HG02763 (cell line): ENCODE data around the gene CDH13.

ENCODE experiments used
- ATAC-seq: cut with Tn5 transposase; IDR thresholded peaks from one replicate; pipeline ENCODE4 v1.9.1; 2021; ENCODE audit warnings: mild to moderate bottlenecking, moderate library complexity; ENCODE audit not compliant: unreplicated experiment

The CDH13 gene

GRCh38 chr16:83205896-83206295 lies 579.1 kb downstream of the CDH13 start:
- no peak for ATAC-seq

DNA sequence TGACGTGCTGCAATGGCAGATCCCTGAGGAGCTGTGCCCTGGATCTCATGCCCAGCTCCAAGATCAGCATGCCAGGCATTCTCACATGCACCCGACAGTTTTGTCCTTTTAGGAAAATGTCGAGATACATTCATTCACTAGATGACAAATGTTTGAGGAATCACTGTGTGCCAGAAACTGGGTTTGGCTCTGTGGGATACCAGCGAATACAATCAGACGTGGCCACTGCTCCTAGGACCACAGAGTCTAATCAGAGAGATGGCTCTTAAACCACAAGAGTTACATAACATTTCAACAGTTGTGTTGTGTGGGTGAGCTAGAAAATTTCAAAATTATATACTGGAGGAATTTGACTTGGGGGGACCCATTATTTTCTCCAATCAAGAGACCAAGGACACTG lies 579.7 kb downstream of the CDH13 start:
- ATAC-seq, result no peak

DNA sequence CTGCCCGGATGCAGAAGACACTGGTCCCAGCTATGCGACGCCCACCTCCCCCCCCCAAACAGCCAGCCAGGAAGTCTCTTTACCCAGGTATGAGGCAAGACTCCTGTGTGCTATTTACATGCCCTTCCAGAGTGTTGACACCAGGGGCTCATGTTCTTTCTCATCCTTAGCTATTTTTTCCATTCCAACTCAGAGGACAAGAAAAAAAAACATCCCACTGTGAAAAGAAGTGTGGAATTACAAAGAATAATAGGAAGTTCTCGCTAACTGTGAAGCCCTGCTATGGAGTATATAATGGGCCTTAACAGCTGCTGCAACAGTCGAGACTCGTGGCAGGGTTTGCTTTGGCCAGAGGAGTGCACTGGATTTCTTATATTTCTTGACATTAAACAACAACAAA lies 584.9 kb downstream of the CDH13 start:
- ATAC-seq, result no peak

- ATAC-seq, result no peak
Measured at GRCh38 chr16:83212301-83212841, 585.6 kb downstream of the CDH13 start.

DNA sequence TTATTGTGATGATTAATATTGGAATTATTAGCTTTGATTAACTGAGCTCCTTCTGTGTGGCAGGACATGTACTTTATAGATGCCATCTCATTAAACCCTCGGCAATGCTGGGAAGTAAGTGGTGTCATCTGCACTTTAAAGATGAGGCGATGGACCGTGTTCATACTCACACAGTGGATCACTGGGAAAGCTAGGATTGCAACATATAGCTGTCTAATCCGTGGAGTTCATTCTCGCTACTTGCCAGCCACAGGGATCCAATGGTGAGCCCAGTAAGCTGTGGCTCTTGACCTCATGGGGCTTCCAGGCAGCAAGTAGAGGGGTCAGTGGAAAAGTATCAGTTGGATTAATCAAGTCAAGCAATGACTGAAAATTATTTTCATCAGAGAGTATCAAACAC lies 587.9 kb downstream of the CDH13 start:
- no peak for ATAC-seq

DNA sequence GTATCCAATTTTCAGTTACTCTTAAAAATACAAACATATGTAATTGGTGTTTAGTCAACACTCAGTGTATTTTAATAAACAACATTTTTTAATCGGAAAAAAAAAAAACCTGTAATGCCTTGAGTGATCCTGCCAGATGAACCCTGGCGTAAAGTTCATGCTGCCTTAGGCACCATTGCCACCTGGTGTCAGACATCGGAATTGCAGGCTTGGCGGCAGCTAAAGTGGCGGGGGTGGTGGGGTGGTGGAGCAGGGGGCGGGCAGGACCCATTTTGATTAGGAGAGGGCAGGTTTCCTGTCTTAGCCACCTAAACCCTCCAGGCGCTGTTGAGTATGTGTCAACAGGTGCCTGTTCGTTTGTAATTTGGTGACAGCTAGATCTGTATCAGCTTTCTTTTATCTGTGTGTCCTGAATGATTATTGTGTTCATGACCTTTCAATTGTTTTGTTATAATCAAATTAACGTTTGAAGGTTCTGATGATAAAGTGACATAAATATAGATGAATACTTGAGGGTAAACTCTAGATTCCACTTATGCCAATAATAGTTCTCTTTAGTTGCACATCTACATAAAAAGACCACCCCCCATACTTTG lies 588.7 kb downstream of the CDH13 start:
- no peak for ATAC-seq

- ATAC-seq, result no peak
Measured at GRCh38 chr16:83219285-83219684, 592.5 kb downstream of the CDH13 start.

DNA sequence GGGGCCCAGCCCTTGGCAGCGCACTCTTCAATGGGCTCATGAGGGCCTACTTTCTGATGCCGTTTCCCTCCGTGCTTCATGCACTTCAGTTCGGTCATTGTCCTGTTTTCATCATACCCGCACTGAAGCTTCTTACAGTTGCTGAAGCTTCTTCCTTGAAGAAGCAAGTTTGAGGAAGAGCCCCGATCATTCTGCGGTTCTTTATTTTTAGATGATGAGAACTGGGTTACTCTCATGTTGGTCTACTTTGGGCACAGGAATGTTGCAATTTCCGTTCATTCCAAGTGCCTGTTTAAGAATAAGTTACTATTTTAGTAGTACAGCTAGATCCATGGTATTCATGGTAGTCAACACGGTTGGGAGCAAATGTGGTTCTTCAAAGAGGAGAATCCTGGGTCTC lies 593.3 kb downstream of the CDH13 start:
- ATAC-seq, result no peak

- no peak for ATAC-seq
Measured at GRCh38 chr16:83224642-83225041, 597.9 kb downstream of the CDH13 start.

DNA sequence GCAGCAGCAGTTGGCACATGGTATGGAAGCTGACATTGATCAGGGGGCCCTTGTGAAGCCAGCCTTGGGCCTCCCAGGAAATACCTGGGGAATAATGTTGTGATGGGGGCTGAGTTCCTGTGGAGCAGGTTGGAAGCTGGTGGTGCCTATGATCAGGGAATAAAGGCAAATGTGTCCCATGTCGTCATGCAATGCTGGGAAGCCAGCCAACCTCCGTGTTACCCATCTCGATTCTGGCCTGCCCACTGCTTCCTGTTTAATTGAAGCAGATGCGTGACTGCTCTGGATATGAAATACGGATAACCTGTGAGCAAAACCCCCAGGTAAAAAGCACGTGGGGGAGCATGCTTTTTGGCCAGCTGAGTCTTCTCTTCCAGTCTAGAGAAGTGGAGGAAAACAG lies 600.6 kb downstream of the CDH13 start:
- ATAC-seq, result no peak

- ATAC-seq, result no peak
Measured at GRCh38 chr16:83231729-83232128, 605.0 kb downstream of the CDH13 start.

DNA sequence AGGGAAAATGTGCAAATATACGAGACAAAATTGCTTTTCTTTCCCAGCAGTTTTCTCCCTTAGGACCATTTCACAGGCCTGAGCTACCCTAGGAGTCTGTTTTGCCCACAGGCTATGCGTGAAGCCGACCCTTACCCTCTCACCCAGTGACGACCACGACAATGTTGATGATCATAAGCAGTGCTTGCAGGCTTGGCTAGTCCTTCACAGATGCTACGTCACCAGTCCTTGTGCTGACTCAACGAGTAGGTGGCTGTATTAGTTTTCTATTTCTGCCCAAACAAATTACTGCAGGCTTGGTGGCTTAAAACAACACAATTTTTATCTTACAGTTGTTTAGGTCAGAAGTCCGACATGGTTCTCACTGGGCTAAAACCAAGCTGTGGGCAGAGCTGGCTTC lies 606.4 kb downstream of the CDH13 start:
- no peak for ATAC-seq

DNA sequence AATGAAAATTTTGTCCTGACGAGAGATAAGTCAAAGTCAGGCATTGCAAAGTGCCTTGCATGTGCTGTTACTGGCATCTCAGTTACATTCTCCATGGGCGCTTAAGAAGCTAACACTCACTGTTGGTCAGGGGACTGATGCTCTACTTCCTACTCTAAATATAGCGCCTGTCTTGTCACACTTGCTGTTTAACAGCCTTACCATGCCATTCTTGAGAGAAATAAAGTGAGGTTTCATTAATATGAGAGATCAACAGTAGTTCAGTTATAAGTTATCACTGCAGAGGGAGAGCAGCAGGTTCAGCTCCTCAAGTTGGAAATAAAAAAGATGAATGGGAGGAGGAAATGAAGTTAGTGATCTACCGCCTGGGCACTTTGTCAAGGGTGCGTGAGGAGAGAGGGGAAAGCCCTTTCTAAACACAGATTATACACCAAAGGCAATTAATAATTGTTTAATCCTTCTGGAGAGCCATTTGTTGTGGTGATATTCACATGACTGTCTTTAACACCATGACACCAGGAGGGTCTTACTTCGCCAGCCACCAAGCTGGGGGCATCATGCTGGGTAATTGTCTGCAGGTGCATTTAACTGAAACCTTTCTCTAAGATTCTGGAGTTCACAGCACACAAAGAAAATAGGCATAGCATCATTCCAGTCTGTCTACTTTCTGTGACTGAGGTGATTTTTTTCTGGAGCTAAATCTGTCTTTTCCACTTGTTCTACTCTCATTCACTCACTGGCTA lies 612.4 kb downstream of the CDH13 start:
- ATAC-seq, result no peak

DNA sequence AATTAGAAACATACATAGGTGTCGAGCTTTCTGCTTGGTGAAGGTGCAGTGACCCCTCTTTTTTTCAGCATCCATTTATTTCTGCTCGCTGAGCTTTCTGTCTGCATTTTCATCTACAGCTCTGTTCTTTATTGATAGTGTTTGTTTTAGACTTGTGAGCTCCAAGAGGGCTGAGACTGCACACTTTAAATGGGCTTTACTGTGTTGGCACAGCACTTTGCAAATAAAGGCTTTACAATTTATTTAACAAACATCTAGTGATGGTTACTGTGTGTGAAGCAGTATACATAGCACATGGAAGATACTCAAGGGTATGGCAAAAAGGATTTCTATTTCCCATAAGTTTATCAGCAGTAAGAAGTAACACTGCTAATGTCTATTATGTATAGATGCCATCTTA lies 617.3 kb downstream of the CDH13 start:
- ATAC-seq, result no peak

- ATAC-seq, result no peak
Measured at GRCh38 chr16:83245061-83245460, 618.3 kb downstream of the CDH13 start.

GRCh38 chr16:83247767-83248372 lies 621.1 kb downstream of the CDH13 start:
- no peak for ATAC-seq

DNA sequence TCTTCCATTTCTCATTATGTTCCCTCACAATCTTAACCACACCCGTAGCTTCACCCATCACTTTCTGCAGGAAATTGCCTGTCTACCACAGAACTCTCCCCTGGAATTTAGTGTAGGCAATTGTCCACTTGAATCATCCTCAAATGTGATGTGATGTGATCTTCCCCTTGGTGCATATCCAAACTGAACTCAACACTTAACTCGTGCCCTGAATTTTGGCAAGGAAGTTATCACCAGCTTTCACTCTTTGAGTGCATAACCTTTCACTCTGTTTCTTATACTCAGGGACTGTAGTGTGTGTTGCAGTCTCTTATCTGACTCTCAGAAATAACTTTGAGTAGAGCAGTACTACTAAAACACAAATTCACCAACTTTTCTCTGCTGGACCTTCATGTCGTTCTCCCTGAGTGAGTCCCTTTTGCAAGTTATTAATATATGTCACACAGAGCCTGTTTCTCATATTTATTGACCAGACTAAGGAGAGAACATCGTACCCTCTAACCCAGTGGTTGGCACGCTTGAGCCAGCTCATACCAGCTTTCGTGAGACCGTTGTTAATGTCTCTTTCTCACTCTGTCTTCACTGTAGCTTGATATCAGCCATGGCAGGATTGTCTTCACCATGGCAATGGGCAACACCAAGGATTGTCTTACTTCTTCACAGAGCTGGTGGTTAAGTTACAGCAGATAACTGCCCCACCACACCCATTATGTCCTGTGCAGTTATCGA lies 622.1 kb downstream of the CDH13 start:
- ATAC-seq, result no peak

DNA sequence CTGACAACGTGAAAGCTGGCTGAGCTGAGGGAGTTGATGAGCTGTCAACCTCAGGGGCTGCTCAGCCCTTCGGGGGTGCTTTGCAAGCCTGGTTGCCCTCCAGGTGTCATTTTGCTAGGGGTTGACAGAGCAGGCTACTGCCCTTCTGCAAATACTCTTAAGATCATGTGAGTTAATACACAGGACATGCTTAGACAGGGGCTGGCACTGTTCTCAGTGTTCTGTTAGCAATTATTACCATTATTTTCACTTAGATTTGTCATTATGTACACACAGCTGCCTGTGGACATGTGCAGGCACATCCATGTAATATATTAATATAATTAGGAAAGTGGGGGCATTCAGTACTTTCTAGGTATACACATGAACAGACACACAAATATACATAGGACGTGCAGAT lies 626.8 kb downstream of the CDH13 start:
- no peak for ATAC-seq

DNA sequence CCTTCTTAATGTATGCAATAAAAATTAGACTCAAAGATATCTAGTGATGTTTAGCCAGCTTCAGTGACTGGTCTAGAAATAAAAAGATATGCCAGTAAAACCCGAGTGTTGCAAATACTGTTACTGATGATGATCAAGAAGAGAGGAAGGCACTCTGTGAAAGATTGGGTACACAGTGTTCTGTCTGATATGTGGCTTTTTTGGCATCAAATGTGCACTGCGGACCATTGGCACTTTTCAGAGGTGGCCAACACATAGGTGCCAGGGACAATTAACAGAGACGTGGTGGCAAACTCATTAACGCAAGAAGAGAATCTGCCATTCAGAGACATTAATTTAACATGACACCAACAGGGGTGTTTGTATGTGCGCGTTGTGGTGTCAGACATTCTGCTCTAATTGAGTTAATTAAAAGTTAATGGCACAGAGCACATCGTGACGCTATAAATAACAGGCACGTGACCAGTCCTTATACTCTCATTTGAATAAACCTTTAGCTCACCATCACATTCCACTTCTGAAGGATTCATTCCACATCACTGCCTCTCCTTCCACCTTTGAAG lies 631.7 kb downstream of the CDH13 start:
- ATAC-seq, result no peak

DNA sequence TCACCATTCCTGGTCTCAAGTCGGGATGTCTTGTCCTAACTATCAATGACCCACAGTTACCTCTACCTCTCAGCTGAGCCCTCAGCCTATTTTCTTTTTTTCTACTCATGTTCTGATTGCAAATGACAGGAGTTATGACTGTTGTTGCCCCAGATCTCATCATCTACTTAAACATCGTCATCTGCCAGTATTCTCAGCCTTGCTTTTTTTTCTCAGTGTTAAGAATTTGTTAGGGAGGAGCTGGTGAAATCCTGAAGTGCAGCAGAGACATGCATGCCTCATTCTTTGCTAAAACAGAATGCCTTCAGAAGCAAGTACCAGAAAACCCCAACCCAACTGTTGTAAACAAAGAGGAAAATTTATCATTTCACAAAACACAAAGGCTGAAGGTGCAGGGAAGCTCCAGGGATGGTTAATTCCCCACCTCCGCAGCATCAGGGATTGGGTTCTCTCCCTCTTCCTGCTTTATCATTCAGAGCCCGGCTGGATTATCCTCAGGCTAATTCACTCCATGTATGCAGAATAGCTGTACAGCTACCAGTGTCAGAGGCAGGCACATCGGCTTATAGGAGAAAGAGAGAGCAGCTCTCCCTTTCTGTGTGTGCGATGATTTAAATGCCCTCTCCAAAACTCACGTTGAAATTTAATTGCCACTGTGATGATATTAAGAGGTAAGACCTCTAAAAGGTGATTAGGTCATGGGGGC lies 640.2 kb downstream of the CDH13 start:
- ATAC-seq, result no peak

DNA sequence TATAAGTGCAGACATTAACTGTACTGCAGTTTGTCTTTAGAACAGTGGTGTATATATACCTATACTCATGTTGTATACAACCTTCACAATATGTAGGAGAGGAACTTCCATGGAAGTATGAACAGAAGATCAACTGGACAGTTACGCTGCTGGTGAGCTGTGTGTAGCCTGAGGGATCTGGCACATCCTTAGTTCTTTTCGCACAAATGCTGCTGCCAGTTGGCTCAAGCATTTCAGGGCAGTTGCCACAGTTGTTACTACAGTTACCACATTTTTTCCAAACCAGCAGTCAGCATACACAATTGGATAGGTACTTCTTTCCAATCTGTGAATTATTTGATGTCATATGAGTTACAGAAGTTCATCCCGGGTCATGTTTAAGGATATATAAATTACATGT lies 641.4 kb downstream of the CDH13 start:
- no peak for ATAC-seq
